Hematopoietic multipotent progenitor cell treated with erythropoietin and hydrocortisone succinate and interleukin-3 and kit ligand, for 15 days (in vitro differentiated cells): ENCODE results near the gene API5.
A peak's percentile ranks its signal among the peaks of the same experiment; 100 is the strongest.
"Not testable (repeated sequence)": the region's sequence is repeated elsewhere in the genome, so short reads cannot be mapped to it uniquely, and the experiment has no call there.

Experiments
- DNase-seq: peaks from one replicate; pipeline ENCODE4 v3.0.0-alpha.2; 2015; ENCODE audit warnings: low spot score

API5 gene

GRCh38 chr11:43311791-43312607, at the start of gene API5:
Gene API5, plus strand, starts transcription at chr11:43311996. Its CDS starts 132 bp downstream, at chr11:43312128.
- peak; percentile 88 for DNase-seq

GRCh38 chr11:43267856-43268580, 43.8 kb upstream of the API5 start:
- no peak for DNase-seq

- DNase-seq: no peak
Observed at GRCh38 chr11:43268786-43269185, 43.0 kb upstream of the API5 start.

- no peak for DNase-seq
Observed at GRCh38 chr11:43269254-43269918, 42.4 kb upstream of the API5 start.

- no peak for DNase-seq
Observed at GRCh38 chr11:43270468-43270867, 41.3 kb upstream of the API5 start.

GRCh38 chr11:43278193-43278956, 33.4 kb upstream of the API5 start:
- no peak for DNase-seq

GRCh38 chr11:43282607-43283440, 29.0 kb upstream of the API5 start:
- peak; percentile 51 for DNase-seq

GRCh38 chr11:43285826-43286225, 26.0 kb upstream of the API5 start:
- no peak for DNase-seq

- DNase-seq: no peak
Observed at GRCh38 chr11:43289368-43289767, 22.4 kb upstream of the API5 start.

GRCh38 chr11:43298397-43298796, 13.4 kb upstream of the API5 start:
- no peak for DNase-seq

- DNase-seq: no peak
Observed at GRCh38 chr11:43315966-43316365, 4.2 kb downstream of the API5 start.

GRCh38 chr11:43316451-43316850, 4.7 kb downstream of the API5 start:
- no peak for DNase-seq

- peak; percentile 86 for DNase-seq
Observed at GRCh38 chr11:43327987-43328386, 16.2 kb downstream of the API5 start.

- DNase-seq: no peak
Observed at GRCh38 chr11:43328482-43328881, 16.7 kb downstream of the API5 start.

GRCh38 chr11:43341159-43341558, 29.4 kb downstream of the API5 start:
- DNase-seq: no peak

GRCh38 chr11:43351426-43351825, 39.6 kb downstream of the API5 start:
- DNase-seq: not testable (repeated sequence)

GRCh38 chr11:43354311-43354710, 42.5 kb downstream of the API5 start:
- DNase-seq: no peak

- no peak for DNase-seq
Observed at GRCh38 chr11:43356336-43356735, 44.5 kb downstream of the API5 start.

- no peak for DNase-seq
Observed at GRCh38 chr11:43358279-43358800, 46.5 kb downstream of the API5 start.

- DNase-seq: peak; percentile 95
Observed at GRCh38 chr11:43358801-43359421, 47.1 kb downstream of the API5 start, which contains the start of gene TTC17. Gene TTC17, plus strand, starts transcription at chr11:43358920. Its CDS starts 35 bp downstream, at chr11:43358955.
